GM23338 (cell line): Measurements from ENCODE around the gene LCE2A. TPM values are rescaled to one million over a fixed set of nuclear protein-coding genes. Genes with fewer than 3 reads are reported as not detected.

Experiments used
- ATAC-seq: fragments of 200-7000 bp; cut with Tn5 transposase; 3 replicates; pipeline ENCODE4 v1.9.1; 2020
- DNase-seq: peaks from one replicate; pipeline ENCODE4 v3.0.0-alpha.2; 2015; ENCODE audit warnings: low spot score
- H2AFZ ChIP-seq: fragments of 200-600 bp; sonication (generic); 2 replicates; pipeline ENCODE4 v1.8.0; 2016; ENCODE audit warnings: antibody characterized with exemption, mild to moderate bottlenecking, moderate library complexity
- H3F3A ChIP-seq: fragments of 200-600 bp; sonication (generic); replicated peaks from 2 replicates; pipeline ENCODE4 v1.8.0; 2017; ENCODE audit warnings: antibody characterized with exemption, mixed run types, low read depth
- H3K27ac ChIP-seq: fragments of 200-600 bp; sonication (generic); 2 replicates; pipeline ENCODE4 v1.6.1; 2016; ENCODE audit warnings: low read depth
- H3K27me3 ChIP-seq: fragments of 200-600 bp; sonication (generic); 2 replicates; pipeline ENCODE4 v1.8.0; 2016; ENCODE audit warnings: mild to moderate bottlenecking, mixed run types, moderate library complexity; ENCODE audit not compliant: insufficient read depth
- H3K36me3 ChIP-seq: fragments of 200-600 bp; sonication (generic); 2 replicates; pipeline ENCODE4 v1.8.0; 2016; ENCODE audit warnings: mild to moderate bottlenecking; ENCODE audit not compliant: insufficient read depth
- H3K4me1 ChIP-seq: fragments of 200-600 bp; sonication (generic); 2 replicates; pipeline ENCODE4 v1.8.0; 2016; ENCODE audit warnings: mild to moderate bottlenecking, moderate library complexity; ENCODE audit not compliant: insufficient read depth
- H3K4me2 ChIP-seq: fragments of 200-600 bp; sonication (generic); 2 replicates; pipeline ENCODE4 v1.7.1; 2017; ENCODE audit warnings: mixed run types
- H3K4me3 ChIP-seq: fragments of 200-600 bp; sonication (generic); 2 replicates; pipeline ENCODE4 v1.6.1; 2016; ENCODE audit warnings: mixed run types
- H3K79me2 ChIP-seq: fragments of 200-600 bp; sonication (generic); replicated peaks from 2 replicates; pipeline ENCODE4 v1.8.0; 2017; ENCODE audit warnings: mild to moderate bottlenecking; ENCODE audit not compliant: insufficient read depth
- H3K9me2 ChIP-seq: fragments of 200-600 bp; sonication (generic); 2 replicates; pipeline ENCODE4 v1.8.0; 2017; ENCODE audit not compliant: insufficient read depth
- H4K20me1 ChIP-seq: fragments of 200-600 bp; sonication (generic); replicated peaks from 2 replicates; pipeline ENCODE4 v1.8.0; 2017; ENCODE audit warnings: mild to moderate bottlenecking; ENCODE audit not compliant: insufficient read depth
- H3K27ac Mint-ChIP-seq: 2 replicates; pipeline ENCODE4 v1.8.0; 2020; ENCODE audit warnings: inconsistent platforms, mild to moderate bottlenecking, moderate library complexity, mixed read lengths
- H3K27me3 Mint-ChIP-seq: 3 replicates; pipeline ENCODE4 v1.8.0; 2022; ENCODE audit warnings: low read depth, mild to moderate bottlenecking, moderate library complexity, mixed read lengths, inconsistent platforms; ENCODE audit not compliant: insufficient read depth, poor library complexity
- H3K36me3 Mint-ChIP-seq: 3 replicates; pipeline ENCODE4 v1.8.0; 2021; ENCODE audit warnings: low read depth, mild to moderate bottlenecking, inconsistent platforms, moderate library complexity, mixed read lengths
- H3K4me1 Mint-ChIP-seq: 3 replicates; pipeline ENCODE4 v1.8.0; 2020; ENCODE audit warnings: mild to moderate bottlenecking, inconsistent platforms, mixed read lengths
- H3K4me3 Mint-ChIP-seq: 3 replicates; pipeline ENCODE4 v1.8.0; 2021; ENCODE audit warnings: moderate library complexity, mild to moderate bottlenecking, inconsistent platforms, mixed read lengths
- H3K9me3 Mint-ChIP-seq: 3 replicates; pipeline ENCODE4 v1.8.0; 2020; ENCODE audit warnings: moderate library complexity, mild to moderate bottlenecking, inconsistent platforms, mixed read lengths
- JUNB ChIP-seq: IDR thresholded peaks from one replicate; pipeline ENCODE4 v1.6.1; 2016; ENCODE audit warnings: antibody characterized with exemption; ENCODE audit not compliant: unreplicated experiment
- NANOG ChIP-seq: IDR thresholded peaks from 2 replicates; pipeline ENCODE4 v1.6.1; 2016; ENCODE audit warnings: antibody characterized with exemption, borderline replicate concordance
- polyA plus RNA-seq: library from polyadenylated mRNA; unstranded; fragments of >200 nt; fragmentation: Nextera tagmentation; extraction: Ambion mirVana; gene quantifications from 2 replicates; pipeline ENCODE4 v1.2.1, GENCODE V29; 2016
- total RNA-seq: library from RNA; depleted of rRNA; stranded (reverse); fragments of >200 nt; shearing (Covaris generic); gene quantifications from 2 replicates; pipeline ENCODE4 v1.2.3, GENCODE V29; 2014
- TF ChIP-seq, protein P1 (sequence below), 2 experiments: fragments of 200-600 bp in 1 of 2; sonication (generic) in 1 of 2; conservative IDR thresholded peaks; 2 replicates each; pipeline versions ENCODE4 v1.5.1 to v1.6.1; 2016 to 2017; ENCODE audit warnings: antibody characterized with exemption in 2 of 2, low read depth in 2 of 2, mild to moderate bottlenecking in 2 of 2, moderate library complexity in 1 of 2
- TF ChIP-seq, protein P2 (sequence below): fragments of 250-450 bp; sonication (Bioruptor Pico); IDR thresholded peaks from 2 replicates; pipeline ENCODE4 v1.5.0; 2020; ENCODE audit warnings: mild to moderate bottlenecking, moderate library complexity
- TF ChIP-seq, protein P3 (sequence below): IDR thresholded peaks from one replicate; pipeline ENCODE4 v1.6.1; 2018; ENCODE audit warnings: antibody characterized with exemption; ENCODE audit not compliant: unreplicated experiment

The LCE2A gene
- total and polyA plus RNA-seq, 2 experiments from 2014 or later: not detected

DNA sequence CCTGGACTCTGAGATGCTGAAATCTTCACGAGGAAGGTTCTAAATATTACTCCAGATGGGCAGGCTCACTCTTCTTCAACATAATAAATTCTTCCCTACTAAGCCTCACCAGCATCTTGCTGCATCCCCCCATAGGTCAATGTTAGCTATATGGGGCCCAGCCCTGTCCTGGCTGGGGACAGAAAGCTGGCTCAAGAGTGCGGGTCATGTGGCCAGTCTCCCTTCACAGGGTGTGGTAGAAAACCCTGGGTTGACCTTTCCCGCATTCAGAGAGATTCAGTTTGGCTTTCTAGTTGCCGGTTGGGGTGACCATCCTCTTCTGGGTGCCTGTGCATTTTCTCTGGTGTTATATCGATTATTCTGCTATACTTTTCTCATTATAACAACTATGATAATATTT is 39.9 kb downstream of the LCE2A start:
- TF ChIP-seq NANOG (no peak), JUNB (no peak)
- TF ChIP-seq, protein P1, sequence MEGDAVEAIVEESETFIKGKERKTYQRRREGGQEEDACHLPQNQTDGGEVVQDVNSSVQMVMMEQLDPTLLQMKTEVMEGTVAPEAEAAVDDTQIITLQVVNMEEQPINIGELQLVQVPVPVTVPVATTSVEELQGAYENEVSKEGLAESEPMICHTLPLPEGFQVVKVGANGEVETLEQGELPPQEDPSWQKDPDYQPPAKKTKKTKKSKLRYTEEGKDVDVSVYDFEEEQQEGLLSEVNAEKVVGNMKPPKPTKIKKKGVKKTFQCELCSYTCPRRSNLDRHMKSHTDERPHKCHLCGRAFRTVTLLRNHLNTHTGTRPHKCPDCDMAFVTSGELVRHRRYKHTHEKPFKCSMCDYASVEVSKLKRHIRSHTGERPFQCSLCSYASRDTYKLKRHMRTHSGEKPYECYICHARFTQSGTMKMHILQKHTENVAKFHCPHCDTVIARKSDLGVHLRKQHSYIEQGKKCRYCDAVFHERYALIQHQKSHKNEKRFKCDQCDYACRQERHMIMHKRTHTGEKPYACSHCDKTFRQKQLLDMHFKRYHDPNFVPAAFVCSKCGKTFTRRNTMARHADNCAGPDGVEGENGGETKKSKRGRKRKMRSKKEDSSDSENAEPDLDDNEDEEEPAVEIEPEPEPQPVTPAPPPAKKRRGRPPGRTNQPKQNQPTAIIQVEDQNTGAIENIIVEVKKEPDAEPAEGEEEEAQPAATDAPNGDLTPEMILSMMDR (conservative IDR thresholded peaks at IDR 0.05; ENCODE audit: low read depth in 2 of 2): no peak
- TF ChIP-seq, protein P2, sequence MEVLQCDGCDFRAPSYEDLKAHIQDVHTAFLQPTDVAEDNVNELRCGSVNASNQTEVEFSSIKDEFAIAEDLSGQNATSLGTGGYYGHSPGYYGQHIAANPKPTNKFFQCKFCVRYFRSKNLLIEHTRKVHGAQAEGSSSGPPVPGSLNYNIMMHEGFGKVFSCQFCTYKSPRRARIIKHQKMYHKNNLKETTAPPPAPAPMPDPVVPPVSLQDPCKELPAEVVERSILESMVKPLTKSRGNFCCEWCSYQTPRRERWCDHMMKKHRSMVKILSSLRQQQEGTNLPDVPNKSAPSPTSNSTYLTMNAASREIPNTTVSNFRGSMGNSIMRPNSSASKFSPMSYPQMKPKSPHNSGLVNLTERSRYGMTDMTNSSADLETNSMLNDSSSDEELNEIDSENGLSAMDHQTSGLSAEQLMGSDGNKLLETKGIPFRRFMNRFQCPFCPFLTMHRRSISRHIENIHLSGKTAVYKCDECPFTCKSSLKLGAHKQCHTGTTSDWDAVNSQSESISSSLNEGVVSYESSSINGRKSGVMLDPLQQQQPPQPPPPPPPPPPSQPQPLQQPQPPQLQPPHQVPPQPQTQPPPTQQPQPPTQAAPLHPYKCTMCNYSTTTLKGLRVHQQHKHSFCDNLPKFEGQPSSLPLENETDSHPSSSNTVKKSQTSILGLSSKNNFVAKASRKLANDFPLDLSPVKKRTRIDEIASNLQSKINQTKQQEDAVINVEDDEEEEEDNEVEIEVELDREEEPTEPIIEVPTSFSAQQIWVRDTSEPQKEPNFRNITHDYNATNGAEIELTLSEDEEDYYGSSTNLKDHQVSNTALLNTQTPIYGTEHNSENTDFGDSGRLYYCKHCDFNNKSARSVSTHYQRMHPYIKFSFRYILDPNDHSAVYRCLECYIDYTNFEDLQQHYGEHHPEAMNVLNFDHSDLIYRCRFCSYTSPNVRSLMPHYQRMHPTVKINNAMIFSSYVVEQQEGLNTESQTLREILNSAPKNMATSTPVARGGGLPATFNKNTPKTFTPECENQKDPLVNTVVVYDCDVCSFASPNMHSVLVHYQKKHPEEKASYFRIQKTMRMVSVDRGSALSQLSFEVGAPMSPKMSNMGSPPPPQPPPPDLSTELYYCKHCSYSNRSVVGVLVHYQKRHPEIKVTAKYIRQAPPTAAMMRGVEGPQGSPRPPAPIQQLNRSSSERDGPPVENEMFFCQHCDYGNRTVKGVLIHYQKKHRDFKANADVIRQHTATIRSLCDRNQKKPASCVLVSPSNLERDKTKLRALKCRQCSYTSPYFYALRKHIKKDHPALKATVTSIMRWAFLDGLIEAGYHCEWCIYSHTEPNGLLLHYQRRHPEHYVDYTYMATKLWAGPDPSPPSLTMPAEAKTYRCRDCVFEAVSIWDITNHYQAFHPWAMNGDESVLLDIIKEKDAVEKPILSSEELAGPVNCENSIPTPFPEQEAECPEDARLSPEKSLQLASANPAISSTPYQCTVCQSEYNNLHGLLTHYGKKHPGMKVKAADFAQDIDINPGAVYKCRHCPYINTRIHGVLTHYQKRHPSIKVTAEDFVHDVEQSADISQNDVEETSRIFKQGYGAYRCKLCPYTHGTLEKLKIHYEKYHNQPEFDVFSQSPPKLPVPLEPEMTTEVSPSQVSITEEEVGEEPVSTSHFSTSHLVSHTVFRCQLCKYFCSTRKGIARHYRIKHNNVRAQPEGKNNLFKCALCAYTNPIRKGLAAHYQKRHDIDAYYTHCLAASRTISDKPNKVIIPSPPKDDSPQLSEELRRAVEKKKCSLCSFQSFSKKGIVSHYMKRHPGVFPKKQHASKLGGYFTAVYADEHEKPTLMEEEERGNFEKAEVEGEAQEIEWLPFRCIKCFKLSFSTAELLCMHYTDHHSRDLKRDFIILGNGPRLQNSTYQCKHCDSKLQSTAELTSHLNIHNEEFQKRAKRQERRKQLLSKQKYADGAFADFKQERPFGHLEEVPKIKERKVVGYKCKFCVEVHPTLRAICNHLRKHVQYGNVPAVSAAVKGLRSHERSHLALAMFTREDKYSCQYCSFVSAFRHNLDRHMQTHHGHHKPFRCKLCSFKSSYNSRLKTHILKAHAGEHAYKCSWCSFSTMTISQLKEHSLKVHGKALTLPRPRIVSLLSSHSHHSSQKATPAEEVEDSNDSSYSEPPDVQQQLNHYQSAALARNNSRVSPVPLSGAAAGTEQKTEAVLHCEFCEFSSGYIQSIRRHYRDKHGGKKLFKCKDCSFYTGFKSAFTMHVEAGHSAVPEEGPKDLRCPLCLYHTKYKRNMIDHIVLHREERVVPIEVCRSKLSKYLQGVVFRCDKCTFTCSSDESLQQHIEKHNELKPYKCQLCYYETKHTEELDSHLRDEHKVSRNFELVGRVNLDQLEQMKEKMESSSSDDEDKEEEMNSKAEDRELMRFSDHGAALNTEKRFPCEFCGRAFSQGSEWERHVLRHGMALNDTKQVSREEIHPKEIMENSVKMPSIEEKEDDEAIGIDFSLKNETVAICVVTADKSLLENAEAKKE (CRISPR knock-in tag): no peak
- TF ChIP-seq, protein P3, sequence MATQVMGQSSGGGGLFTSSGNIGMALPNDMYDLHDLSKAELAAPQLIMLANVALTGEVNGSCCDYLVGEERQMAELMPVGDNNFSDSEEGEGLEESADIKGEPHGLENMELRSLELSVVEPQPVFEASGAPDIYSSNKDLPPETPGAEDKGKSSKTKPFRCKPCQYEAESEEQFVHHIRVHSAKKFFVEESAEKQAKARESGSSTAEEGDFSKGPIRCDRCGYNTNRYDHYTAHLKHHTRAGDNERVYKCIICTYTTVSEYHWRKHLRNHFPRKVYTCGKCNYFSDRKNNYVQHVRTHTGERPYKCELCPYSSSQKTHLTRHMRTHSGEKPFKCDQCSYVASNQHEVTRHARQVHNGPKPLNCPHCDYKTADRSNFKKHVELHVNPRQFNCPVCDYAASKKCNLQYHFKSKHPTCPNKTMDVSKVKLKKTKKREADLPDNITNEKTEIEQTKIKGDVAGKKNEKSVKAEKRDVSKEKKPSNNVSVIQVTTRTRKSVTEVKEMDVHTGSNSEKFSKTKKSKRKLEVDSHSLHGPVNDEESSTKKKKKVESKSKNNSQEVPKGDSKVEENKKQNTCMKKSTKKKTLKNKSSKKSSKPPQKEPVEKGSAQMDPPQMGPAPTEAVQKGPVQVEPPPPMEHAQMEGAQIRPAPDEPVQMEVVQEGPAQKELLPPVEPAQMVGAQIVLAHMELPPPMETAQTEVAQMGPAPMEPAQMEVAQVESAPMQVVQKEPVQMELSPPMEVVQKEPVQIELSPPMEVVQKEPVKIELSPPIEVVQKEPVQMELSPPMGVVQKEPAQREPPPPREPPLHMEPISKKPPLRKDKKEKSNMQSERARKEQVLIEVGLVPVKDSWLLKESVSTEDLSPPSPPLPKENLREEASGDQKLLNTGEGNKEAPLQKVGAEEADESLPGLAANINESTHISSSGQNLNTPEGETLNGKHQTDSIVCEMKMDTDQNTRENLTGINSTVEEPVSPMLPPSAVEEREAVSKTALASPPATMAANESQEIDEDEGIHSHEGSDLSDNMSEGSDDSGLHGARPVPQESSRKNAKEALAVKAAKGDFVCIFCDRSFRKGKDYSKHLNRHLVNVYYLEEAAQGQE: no peak
- Mint-ChIP-seq H3K36me3 (no peaks in the 10 kb centered on the region), H3K4me3 (no peak overlapping the region; the same call in 2 of the 3 replicates), H3K27me3 (peaks cover 6% of the 10 kb centered on the region), H3K27ac (no peak overlapping the region), H3K9me3 (no peaks in the 10 kb centered on the region; the same call in 2 of the 3 replicates), H3K4me1 (peaks cover 4% of the 10 kb centered on the region; the same call in 2 of the 3 replicates)
- Histone ChIP-seq H3K79me2 (no peaks in the 10 kb centered on the region), H3K4me1 (peaks cover 8% of the 10 kb centered on the region; the same call in 1 of the 2 replicates), H3F3A (no peaks in the 10 kb centered on the region), H3K9me2 (peaks cover 15% of the 10 kb centered on the region), H4K20me1 (no peaks in the 10 kb centered on the region), H3K27ac (no peak overlapping the region), H3K36me3 (no peaks in the 10 kb centered on the region), H2AFZ (no peak overlapping the region), H3K4me3 (no peak overlapping the region), H3K4me2 (no peak overlapping the region), H3K27me3 (no peaks in the 10 kb centered on the region)
- no peak for DNase-seq
- no peak for ATAC-seq
